NT2/D1 (cell line): ENCODE measurements around the gene OSBPL10.

Experiments used
- DNase-seq: peaks from one replicate; pipeline ENCODE4 v3.0.0-alpha.2; 2011; ENCODE audit warnings: low read depth, low spot score
- H3K27me3 ChIP-seq: 2 replicates; pipeline ENCODE4 v1.6.0; 2011; ENCODE audit warnings: mild to moderate bottlenecking; ENCODE audit not compliant: insufficient read length, insufficient read depth
- H3K36me3 ChIP-seq: 2 replicates; pipeline ENCODE4 v1.6.1; 2011; ENCODE audit warnings: mild to moderate bottlenecking, low read length, mixed read lengths; ENCODE audit not compliant: insufficient read depth, insufficient read length
- H3K4me1 ChIP-seq: 2 replicates; pipeline ENCODE4 v1.5.1; 2011; ENCODE audit not compliant: insufficient read depth, insufficient read length
- H3K4me3 ChIP-seq: 2 replicates; pipeline ENCODE4 v1.5.1; 2011; ENCODE audit warnings: low read depth; ENCODE audit not compliant: insufficient read length
- H3K9ac ChIP-seq: 2 replicates; pipeline ENCODE4 v1.6.0; 2011; ENCODE audit warnings: low read depth; ENCODE audit not compliant: insufficient read length
- H3K9me3 ChIP-seq: 2 replicates; pipeline ENCODE4 v1.5.1; 2011; ENCODE audit warnings: mild to moderate bottlenecking, low read length; ENCODE audit not compliant: insufficient read depth
- SUZ12 ChIP-seq: IDR thresholded peaks from 2 replicates; pipeline ENCODE4 v1.6.1; 2011; ENCODE audit not compliant: insufficient read length, insufficient read depth; ENCODE audit errors: extremely low read depth
- YY1 ChIP-seq: IDR thresholded peaks from 2 replicates; pipeline ENCODE4 v1.6.1; 2011; ENCODE audit not compliant: insufficient read length, insufficient read depth
- ZNF274 ChIP-seq: IDR thresholded peaks from 2 replicates; pipeline ENCODE4 v1.6.1; 2011; ENCODE audit warnings: mild to moderate bottlenecking, low read depth, low read length

The OSBPL10 gene

DNA sequence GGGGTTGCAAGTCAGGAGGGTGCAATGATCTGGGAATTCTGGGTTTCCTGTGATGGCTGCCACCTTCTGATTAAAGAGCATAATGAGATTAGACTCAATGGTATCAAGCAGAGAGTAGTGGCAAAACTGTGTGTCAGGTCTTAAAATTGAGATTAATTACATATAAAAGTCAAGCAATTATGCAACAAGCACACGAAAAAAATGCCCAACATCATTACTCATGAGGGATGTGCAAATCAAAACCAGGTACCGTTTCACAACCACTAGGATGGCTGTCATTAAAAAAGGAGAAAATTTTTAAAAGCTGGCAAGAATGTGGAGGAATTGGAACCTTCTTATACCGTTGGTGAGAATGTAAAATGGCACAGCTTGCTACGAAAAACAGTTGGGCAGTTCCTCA is 205.0 kb downstream of the OSBPL10 start:
- Histone ChIP-seq H3K9ac (no peak overlapping the region), H3K4me1 (no peaks in the 10 kb centered on the region), H3K4me3 (no peak overlapping the region), H3K36me3 (no peaks in the 10 kb centered on the region), H3K27me3 (no peaks in the 10 kb centered on the region), H3K9me3 (peaks cover 12% of the 10 kb centered on the region; the same call in 1 of the 2 replicates)
- TF ChIP-seq SUZ12 (no peak), ZNF274 (no peak)
- no peak for DNase-seq

DNA sequence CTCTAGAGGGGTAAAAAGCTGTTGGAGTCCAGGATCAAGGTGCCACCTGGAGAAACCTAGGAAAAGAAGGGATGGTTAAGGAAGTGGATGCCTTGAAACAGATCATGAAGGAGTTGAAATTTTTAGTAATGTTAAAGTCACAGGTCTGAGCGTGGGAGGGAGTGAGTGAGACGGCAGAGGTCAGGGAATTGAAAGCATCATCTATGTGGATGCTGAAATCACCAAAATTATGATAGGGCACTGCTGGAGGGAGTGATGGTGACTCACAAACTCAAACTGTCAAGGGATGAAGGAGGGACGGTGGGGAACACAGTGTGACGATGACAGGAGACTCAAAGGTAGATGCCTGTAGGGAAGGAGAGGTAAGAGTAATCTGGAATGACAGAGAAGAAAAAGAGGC is 205.7 kb downstream of the OSBPL10 start:
- no peaks in the 10 kb centered on the region for H3K4me1 ChIP-seq
- no peak overlapping the region for H3K9ac ChIP-seq
- H3K9me3 ChIP-seq = peaks cover 12% of the 10 kb centered on the region; the same call in 1 of the 2 replicates
- H3K36me3 ChIP-seq = no peaks in the 10 kb centered on the region
- H3K4me3 ChIP-seq = no peak overlapping the region
- no peak for DNase-seq
- no peak for TF ChIP-seq YY1
- TF ChIP-seq SUZ12 = no peak
- TF ChIP-seq ZNF274 = no peak
- H3K27me3 ChIP-seq = no peaks in the 10 kb centered on the region

DNA sequence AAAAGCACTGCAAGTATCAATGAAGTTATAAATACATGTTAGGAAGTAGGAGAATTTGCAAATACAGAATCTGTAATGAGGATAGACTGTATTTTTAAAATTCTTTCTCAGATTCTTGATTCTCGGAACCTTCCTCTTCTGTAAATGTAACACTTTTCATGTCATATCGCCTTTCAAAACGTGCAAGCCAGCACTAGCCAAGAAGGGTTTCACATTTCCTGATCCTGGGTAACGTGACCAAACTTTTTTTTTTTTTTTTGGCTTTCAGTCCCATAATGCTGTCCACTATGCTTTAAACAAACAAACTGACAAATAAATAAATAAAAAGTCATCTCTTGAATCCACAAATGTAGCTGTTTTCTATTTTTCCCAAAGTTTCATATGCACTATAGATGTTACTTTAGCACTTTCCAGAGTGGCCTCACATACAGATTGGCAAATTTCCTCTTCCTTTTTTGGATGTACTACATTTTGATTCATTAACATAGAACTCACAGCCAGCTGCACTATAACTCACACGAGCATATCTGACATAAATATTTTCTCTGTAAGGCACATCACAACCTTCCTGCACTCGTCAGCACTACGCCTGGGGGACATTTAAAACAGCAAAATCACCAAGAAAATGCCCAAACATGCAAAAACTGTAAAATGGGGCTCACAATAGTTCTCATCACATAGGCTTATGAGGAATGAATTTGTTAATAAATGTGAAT is 208.1 kb downstream of the OSBPL10 start:
- no peaks in the 10 kb centered on the region for H3K4me1 ChIP-seq
- TF ChIP-seq ZNF274 = no peak
- no peak for TF ChIP-seq YY1
- no peak for TF ChIP-seq SUZ12
- no peaks in the 10 kb centered on the region for H3K36me3 ChIP-seq
- H3K9ac ChIP-seq = no peak overlapping the region
- no peak overlapping the region for H3K4me3 ChIP-seq
- DNase-seq = no peak
- no peaks in the 10 kb centered on the region for H3K27me3 ChIP-seq
- H3K9me3 ChIP-seq = peaks cover 7% of the 10 kb centered on the region; the same call in 1 of the 2 replicates

DNA sequence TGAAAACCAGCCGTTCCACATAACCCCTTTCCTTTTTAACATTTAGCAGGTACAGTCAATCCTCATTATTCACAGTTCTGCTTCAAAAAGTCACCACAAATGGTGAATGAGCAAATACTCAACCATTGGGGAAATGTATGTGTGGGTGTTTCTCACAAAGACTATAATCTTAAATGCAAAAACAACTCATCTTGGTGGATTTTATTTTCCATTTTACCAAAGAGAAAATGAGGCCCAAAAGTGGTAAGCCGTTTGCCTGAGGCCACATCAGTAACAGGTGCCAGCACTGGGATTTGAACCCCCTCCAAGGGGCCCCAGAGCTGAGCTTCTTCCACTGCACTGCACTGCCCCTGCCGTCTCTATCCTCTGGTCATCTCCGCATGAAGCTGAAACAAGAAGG is 208.8 kb downstream of the OSBPL10 start:
- TF ChIP-seq YY1 = no peak
- no peak for TF ChIP-seq ZNF274
- no peak for TF ChIP-seq SUZ12
- no peaks in the 10 kb centered on the region for H3K4me1 ChIP-seq
- H3K27me3 ChIP-seq = no peaks in the 10 kb centered on the region
- no peak for DNase-seq
- 0 out of 2 replicates have a peak, but pooled peaks cover 1% of the 10 kb centered on the region for H3K9me3 ChIP-seq
- H3K36me3 ChIP-seq = no peaks in the 10 kb centered on the region
- no peak overlapping the region for H3K9ac ChIP-seq
- no peak overlapping the region for H3K4me3 ChIP-seq

DNA sequence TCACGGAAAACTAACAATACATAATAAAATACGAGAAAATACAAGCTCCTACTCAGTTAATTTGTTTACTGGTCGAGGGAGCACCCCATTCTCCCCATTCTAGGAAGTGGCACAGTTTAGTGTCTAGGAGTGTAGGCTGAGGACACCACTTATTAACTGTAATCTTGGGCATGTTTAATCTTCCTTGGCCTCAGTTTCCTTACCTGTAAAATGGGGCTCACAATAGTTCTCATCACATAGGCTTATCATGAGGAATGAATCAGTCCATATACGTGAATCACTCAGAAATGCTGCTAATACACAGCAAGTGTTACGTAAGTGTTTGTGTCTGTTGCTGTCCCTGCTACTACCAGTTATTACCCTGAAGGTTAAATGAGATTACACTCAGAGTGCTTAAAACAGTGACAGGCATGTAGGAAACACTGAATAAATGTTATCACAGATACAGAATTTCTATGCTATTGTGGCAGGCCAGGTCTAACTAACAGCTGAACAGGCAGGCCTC is 210.2 kb downstream of the OSBPL10 start:
- no peak for DNase-seq
- no peaks in the 10 kb centered on the region for H3K9me3 ChIP-seq
- H3K4me3 ChIP-seq = no peak overlapping the region
- no peaks in the 10 kb centered on the region for H3K36me3 ChIP-seq
- no peaks in the 10 kb centered on the region for H3K4me1 ChIP-seq
- no peaks in the 10 kb centered on the region for H3K27me3 ChIP-seq
- H3K9ac ChIP-seq = no peak overlapping the region
- TF ChIP-seq SUZ12 = no peak
- no peak for TF ChIP-seq YY1
- no peak for TF ChIP-seq ZNF274

DNA sequence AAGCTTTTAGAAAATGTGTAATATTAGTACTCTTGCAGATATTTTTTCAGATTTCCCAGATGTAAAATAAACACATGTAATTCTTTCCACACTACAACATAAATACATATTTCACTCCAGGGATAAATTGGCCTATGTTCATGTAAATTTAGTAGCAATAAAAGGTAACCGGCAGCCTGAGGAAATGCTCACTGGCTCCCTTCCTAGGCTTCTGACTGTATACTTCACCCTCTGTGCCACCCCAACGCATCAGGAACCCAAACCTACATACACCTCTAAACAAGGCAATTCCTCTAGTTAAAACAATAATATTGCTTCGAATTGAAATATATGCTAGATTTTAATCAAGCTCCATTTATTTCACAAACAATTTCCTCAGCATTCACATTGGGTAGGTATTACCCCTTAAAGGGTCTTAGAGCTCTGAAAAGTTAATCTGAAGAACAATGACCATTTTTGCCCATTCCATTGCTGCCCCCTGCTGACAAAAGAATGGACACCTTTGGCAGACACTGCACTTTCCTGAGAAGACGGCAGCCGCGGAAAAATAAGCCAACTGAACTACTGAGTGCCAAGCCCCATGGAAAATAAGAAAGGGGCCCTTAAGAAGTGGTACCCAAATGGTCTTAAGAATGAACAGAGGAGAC is 212.5 kb downstream of the OSBPL10 start:
- no peak overlapping the region for H3K4me3 ChIP-seq
- no peaks in the 10 kb centered on the region for H3K36me3 ChIP-seq
- no peaks in the 10 kb centered on the region for H3K4me1 ChIP-seq
- no peak for TF ChIP-seq YY1
- no peak for TF ChIP-seq SUZ12
- TF ChIP-seq ZNF274 = no peak
- H3K27me3 ChIP-seq = no peaks in the 10 kb centered on the region
- DNase-seq = peak; percentile 6
- no peaks in the 10 kb centered on the region for H3K9me3 ChIP-seq
- H3K9ac ChIP-seq = no peak overlapping the region

DNA sequence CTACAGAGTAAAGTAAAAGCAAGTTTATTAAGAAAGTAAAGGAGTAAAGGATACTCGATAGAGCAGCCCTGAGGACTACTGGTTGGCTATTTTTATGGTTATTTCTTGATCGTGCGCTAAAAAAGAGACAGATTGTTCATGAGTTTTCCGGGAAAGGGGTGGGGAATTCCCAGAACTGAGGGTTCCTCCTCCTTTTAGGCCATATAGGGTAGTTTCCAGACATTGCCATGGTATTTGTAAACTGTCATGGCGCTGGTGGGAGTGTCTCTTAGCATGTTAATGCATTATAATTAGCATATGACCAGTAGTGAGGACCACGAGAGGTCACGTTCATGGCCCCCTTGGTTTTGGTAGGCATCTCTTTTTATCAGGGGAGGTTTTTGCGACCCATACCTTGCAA is 213.1 kb downstream of the OSBPL10 start:
- Histone ChIP-seq H3K4me1 (no peaks in the 10 kb centered on the region), H3K27me3 (no peaks in the 10 kb centered on the region), H3K36me3 (no peaks in the 10 kb centered on the region), H3K9me3 (no peaks in the 10 kb centered on the region), H3K9ac (no peak overlapping the region), H3K4me3 (no peak overlapping the region)
- DNase-seq = no peak
- no peak for TF ChIP-seq SUZ12
- no peak for TF ChIP-seq YY1
- no peak for TF ChIP-seq ZNF274
